Urinary bladder (tissue), 4 donors: Measurements from ENCODE around the gene SCLY. TPM values are rescaled to one million over a fixed set of nuclear protein-coding genes. Genes with fewer than 3 reads are reported as not detected.

Experiments
- DNase-seq: peaks from one replicate; pipeline ENCODE4 v3.0.0-alpha.2; 2015; ENCODE audit errors: extremely low spot score
- H3K27ac ChIP-seq: one replicate; pipeline ENCODE4 v1.5.1; 2013; ENCODE audit warnings: low read depth, mild to moderate bottlenecking, moderate library complexity
- H3K36me3 ChIP-seq: one replicate; pipeline ENCODE4 v1.6.1; 2013; ENCODE audit warnings: mild to moderate bottlenecking, moderate library complexity; ENCODE audit not compliant: insufficient read depth
- H3K4me1 ChIP-seq: one replicate; pipeline ENCODE4 v1.6.1; 2013; ENCODE audit warnings: mild to moderate bottlenecking, moderate library complexity; ENCODE audit not compliant: insufficient read depth
- H3K4me3 ChIP-seq: one replicate; pipeline ENCODE4 v1.5.1; 2013; ENCODE audit warnings: low read depth, low read length
- WGBS: extraction: QIAGEN DNeasy Blood & Tissue Kit; methylation state at CpG from one replicate; pipeline ENCODE4 v1.1.7; 2013; 5-methylcytosine and 5-hydroxymethylcytosine counted together
- polyA plus RNA-seq: library from polyadenylated mRNA; stranded (reverse); fragments of 200-250 nt; gene quantifications from one replicate; pipeline ENCODE4 v1.2.3, GENCODE V29; 2013
- total RNA-seq: library from RNA; depleted of rRNA; stranded (reverse); fragments of >200 nt; gene quantifications from one replicate; pipeline ENCODE4 v1.2.3, GENCODE V29; 2014
- donor health status: healthy with polysubstance abuse.
- donor health status: healthy.

The SCLY gene, protein sequence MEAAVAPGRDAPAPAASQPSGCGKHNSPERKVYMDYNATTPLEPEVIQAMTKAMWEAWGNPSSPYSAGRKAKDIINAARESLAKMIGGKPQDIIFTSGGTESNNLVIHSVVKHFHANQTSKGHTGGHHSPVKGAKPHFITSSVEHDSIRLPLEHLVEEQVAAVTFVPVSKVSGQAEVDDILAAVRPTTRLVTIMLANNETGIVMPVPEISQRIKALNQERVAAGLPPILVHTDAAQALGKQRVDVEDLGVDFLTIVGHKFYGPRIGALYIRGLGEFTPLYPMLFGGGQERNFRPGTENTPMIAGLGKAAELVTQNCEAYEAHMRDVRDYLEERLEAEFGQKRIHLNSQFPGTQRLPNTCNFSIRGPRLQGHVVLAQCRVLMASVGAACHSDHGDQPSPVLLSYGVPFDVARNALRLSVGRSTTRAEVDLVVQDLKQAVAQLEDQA
- total RNA-seq (15.1 TPM), polyA plus RNA-seq (13.6 TPM)

DNA sequence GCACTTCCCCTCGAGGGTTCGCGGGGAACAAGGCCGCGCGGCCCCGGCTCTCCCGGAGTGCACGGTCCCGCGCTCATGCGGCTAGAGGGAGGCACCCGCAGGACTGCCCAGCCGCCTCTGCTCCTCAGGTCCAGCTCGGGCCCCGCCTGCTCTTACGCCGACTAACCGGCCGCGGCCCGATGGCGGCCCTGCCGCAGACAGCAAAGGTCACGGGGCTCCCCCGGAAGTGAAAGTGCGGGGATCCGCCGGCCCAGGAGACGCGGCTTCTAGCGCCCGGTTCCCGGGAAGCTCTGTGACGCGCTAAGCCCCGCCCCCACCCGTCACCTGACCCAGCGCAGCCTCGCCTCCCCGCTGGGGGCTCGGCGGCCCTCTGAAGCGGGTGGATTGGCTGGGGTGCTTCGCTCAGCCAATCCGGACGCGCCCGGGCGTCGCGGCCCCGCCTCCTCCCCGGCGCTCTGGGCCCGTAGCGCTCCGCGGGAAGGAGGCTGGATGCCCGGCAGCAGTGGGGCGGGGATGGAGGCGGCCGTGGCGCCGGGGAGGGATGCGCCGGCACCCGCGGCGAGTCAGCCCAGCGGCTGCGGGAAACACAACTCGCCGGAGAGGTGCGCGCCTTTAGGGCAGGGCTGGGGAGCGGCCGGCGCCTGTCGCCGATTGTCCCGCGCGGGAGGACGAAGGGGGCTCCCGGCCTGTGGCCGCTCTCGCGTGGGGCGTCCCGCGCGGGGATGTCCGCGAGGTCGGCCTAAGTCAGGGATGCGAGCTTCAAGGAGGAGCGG, at the start of gene SCLY:
Gene SCLY, plus strand, starts transcription at position 460 of the 773 bp plus-strand sequence. Its CDS starts 54 bp downstream, at position 514.
- Histone ChIP-seq H3K4me3 (peak within 1 kb of the TSS; percentile 77), H3K36me3 (no peaks in the 10 kb centered on the region), H3K27ac (peak within 1 kb of the TSS; percentile 88), H3K4me1 (peaks cover 3% of the 10 kb centered on the region)
- DNase-seq, result peak; percentile 90
- under 1% methylated on average over 98 of the region's 98 CpGs for WGBS

DNA sequence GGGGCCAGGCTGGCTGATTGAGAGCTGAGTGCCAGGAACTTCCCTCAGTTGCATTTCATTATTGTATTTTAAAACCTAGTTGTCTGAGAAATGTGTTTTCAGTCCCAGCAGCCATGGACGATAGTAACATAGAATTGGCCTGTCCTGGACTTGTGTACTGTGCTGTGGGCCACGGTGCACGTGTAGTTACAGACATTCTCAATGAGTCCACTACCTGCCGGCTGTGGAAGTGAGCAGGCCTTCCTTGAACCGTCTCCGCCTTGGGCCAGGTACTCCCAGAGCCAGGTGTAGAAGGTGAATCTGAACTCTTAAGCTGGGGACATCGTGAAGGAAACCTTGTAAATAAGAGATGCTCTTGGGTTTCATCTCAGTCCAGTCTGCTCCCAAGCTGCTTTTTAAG, 47.0 kb upstream of the SCLY start:
- Histone ChIP-seq H3K27ac (no peak overlapping the region), H3K4me1 (no peaks in the 10 kb centered on the region), H3K4me3 (no peak overlapping the region), H3K36me3 (no peaks in the 10 kb centered on the region)
- 93% methylated on average over 7 of the region's 7 CpGs for WGBS
- DNase-seq, result no peak

DNA sequence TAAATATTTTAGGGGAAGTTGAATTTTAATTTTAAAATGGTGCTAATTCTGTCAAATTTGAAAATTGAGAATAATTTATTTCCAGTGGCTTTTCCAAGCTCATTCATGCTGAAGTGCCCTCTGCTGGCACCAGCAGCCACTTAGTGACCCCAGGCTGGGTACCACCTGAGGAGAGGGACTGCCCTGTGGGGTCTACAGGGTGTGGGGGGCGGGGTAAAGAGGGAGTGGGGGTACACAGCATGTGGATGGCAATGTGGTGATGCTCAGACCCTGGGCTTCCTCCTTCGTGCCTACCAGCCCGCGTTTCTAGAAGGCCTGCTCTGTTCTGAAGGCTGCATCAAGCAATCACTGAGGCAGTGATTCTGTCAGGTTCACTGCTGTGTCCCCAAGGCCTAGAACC, 45.1 kb upstream of the SCLY start:
- Histone ChIP-seq H3K4me1 (no peaks in the 10 kb centered on the region), H3K4me3 (no peak overlapping the region), H3K27ac (no peak overlapping the region), H3K36me3 (no peaks in the 10 kb centered on the region)
- WGBS, result 94% methylated on average over 4 of the region's 4 CpGs
- no peak for DNase-seq

DNA sequence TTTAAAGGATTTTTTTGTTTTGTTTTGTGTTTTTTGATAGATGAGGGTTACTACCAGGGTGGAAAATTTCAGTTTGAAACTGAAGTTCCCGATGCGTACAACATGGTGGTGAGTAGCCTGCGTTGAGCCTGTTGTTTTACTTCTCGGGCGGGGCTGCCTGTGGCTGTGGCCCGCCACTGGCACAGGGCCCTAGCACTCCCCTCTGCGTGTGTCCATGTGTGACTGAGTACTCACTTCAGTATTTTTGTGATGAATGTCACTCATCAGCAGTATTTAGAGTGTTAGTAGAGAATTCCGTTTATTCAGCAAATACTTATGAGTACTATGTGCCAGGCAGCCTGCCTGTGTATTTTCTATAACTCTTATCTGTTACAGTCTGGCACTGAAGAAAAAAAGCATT, 44.3 kb upstream of the SCLY start:
- no peak for DNase-seq
- WGBS, result 90% methylated on average over 8 of the region's 8 CpGs
- no peak overlapping the region for H3K27ac ChIP-seq

DNA sequence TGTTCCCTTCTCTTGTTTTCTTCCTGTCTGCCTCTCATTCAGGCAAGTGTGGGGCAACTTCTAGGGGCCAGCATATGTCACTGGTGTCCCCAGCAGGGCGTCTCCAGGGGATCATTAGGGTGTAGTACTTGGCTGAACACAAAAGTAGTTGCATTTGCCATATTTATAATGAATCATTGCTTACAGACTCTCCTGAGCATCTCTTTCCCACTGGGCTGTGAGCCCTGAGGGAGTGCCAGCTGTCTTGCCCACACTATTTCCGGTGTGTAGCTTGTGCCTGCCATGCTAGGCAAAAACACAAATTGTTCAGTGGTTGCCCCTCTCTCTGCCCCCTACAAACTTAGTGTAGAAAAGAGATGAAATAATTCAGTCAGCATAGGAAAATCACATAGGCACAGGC, 40.8 kb upstream of the SCLY start:
- 95% methylated on average over 2 of the region's 2 CpGs for WGBS
- no peak overlapping the region for H3K27ac ChIP-seq
- H3K4me1 ChIP-seq, result no peaks in the 10 kb centered on the region
- no peak overlapping the region for H3K4me3 ChIP-seq
- DNase-seq, result no peak
- no peaks in the 10 kb centered on the region for H3K36me3 ChIP-seq

More for the DNA sequence above, 44.3 kb upstream of the SCLY start:
- Histone ChIP-seq H3K4me1 (no peaks in the 10 kb centered on the region), H3K4me3 (no peak overlapping the region), H3K36me3 (no peaks in the 10 kb centered on the region)

DNA sequence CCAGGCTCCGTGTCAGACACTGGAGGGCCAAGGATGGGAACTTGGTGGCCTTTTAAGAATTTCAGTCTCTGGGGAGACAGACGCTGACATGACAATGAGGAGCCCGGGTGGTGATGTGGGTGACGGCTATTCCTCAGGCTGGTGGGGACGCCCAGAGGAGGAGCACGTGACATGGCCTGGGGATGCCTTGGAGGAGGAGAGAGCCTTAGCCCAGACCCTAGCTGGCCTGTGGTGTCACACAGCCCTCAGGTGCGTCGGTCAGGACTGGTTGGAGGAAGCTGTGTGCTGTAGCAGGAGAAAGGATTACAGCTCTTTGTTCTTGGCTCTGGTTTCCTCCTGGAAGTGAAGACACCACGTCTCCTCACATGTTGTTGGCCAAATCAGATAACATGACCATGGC, 40.0 kb upstream of the SCLY start:
- no peaks in the 10 kb centered on the region for H3K4me1 ChIP-seq
- no peak overlapping the region for H3K4me3 ChIP-seq
- WGBS, result 91% methylated on average over 9 of the region's 9 CpGs
- no peaks in the 10 kb centered on the region for H3K36me3 ChIP-seq
- no peak overlapping the region for H3K27ac ChIP-seq
- no peak for DNase-seq

DNA sequence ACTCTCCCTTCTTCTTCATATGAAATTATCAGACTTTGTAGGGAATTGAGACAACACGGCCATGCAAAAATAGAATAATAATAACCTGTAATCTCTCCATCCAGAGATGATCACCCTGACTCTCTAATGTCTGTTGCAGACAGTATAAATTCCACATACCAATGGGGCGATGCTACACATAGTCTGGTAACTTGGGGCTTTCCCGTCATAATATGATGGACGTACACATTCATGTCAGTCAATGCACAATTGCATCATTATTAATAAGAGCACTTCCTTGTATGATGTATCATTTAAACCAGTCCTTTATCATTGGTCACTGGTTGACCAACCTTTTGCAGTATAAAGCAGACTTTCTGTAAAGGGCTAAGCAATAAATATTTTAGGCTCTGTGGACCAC, 39.5 kb upstream of the SCLY start:
- Histone ChIP-seq H3K4me1 (no peaks in the 10 kb centered on the region), H3K27ac (no peak overlapping the region), H3K4me3 (no peak overlapping the region), H3K36me3 (no peaks in the 10 kb centered on the region)
- DNase-seq, result no peak
- WGBS, result 94% methylated on average over 4 of the region's 4 CpGs

DNA sequence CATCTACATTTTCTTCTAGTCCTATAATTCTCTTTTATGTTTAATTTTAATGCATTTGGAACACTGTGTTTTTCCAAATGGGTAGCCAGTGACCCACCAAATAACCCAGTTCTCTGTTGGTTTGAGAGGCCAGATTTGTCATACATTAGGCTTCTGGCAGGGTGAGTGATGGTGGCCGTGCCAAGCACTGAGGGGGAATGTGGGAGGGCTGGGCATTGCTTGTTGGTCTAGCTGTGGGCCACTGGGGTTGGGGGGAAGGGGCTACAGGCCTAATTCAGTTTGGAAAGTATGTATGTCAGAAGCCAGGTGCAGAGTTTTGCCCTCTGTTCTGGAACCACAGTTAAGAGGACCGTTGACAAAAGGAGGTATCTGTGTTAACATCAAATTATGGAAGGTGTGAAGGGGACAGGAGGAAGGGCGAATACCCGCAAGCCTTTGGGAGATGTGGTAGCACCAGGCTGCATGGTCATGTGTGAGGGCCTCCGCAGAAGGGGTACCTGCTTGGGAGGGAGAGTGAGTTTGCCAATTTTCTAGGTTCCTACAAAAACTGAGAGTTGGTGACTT, 38.1 kb upstream of the SCLY start:
- H3K4me1 ChIP-seq, result no peaks in the 10 kb centered on the region
- no peak for DNase-seq
- no peak overlapping the region for H3K27ac ChIP-seq
- H3K36me3 ChIP-seq, result no peaks in the 10 kb centered on the region
- 93% methylated on average over 5 of the region's 5 CpGs for WGBS
- no peak overlapping the region for H3K4me3 ChIP-seq

DNA sequence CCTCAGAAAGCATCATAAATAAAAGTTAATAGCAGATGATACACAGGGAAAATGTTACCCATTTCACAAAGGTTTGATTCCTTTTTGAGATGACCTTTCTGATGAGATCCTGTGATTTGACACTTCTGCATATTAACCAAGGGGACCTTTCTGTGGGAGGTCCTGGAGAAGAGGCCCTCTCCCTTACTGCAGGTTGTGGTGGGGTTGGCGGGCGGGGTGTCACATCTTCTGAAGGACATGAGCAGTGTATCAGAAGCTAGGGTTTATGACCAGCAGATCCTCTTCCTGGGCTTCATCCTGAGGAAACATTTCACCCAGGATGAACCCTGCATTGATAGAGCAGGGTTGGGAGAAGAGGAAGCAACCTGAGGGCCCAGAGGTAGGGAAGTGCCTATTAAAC, 37.2 kb upstream of the SCLY start:
- no peaks in the 10 kb centered on the region for H3K4me1 ChIP-seq
- DNase-seq, result no peak
- H3K36me3 ChIP-seq, result no peaks in the 10 kb centered on the region
- no peak overlapping the region for H3K27ac ChIP-seq
- H3K4me3 ChIP-seq, result no peak overlapping the region
- 98% methylated on average over 2 of the region's 2 CpGs for WGBS

DNA sequence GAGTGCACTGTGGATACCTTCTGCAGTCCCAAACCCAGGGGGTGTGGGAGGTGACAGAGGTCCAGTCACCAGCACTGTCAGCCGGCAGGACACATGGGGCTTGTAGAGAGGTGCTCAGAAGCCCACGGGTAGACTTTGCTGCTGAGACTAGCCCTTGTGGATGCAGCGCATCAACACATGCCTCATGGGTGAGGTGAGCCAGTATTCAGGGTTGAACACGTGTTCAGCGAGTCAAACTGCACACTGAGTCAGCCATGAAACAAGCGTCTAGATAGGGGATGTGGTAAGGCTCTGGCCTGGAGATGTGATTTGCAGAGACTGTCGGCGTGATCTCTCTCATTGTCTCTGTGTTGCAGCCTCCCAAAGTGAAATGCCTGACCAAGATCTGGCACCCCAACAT, 35.8 kb upstream of the SCLY start:
- Histone ChIP-seq H3K27ac (no peak overlapping the region), H3K36me3 (no peaks in the 10 kb centered on the region), H3K4me1 (no peaks in the 10 kb centered on the region), H3K4me3 (no peak overlapping the region)
- 86% methylated on average over 8 of the region's 8 CpGs for WGBS
- no peak for DNase-seq

DNA sequence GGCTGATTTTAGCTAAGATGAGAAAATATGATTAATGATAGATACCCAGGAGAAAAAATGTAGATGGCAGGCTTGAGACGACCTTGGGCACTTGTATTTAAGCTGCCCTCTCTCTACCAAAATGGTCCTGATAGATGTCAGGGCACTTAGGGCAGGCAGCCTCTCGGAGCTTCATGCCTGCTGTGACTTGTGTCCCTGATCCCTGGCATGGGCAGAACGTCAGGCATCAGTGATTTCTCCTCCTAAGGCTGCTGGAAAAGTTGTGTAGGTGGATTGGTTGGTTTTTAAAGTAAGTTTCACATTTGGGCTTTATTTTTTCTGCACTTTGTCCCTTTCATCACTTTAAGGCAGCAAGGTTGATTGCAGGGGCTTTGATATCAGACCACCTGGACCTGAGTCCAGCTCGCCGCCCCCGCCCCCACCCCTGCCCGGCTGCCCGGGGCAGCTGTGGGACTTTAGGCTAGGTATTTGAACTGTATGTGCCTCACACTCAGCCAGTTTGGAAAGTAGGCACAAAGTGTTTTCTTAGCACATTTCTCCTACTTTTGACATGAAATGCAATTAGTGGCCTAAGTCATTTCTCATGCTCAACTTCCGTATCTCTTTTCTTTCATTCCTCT, 35.0 kb upstream of the SCLY start:
- Histone ChIP-seq H3K27ac (no peak overlapping the region), H3K36me3 (no peaks in the 10 kb centered on the region), H3K4me1 (no peaks in the 10 kb centered on the region), H3K4me3 (no peak overlapping the region)
- DNase-seq, result no peak
- WGBS, result 94% methylated on average over 9 of the region's 9 CpGs

DNA sequence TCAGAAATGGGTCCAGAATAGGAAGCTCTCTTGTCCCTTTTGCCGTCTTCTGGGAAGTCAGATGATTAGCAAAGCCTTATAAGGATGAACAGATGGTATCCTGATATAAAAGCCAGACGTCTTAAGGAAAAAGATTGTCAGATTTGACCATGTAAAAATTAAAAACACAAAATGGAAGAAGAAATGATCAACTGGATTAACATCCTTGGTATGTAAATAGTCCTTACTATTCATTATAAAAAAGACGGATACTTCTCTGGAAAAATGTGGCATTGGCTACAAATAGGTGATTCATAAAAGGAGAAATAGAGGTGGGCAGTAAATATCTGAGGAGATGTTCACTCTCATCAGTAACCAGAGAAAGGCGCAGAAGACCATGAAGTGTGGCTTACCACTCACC, 33.7 kb upstream of the SCLY start:
- no peak for DNase-seq
- Histone ChIP-seq H3K36me3 (no peaks in the 10 kb centered on the region), H3K4me3 (no peak overlapping the region), H3K27ac (no peak overlapping the region), H3K4me1 (no peaks in the 10 kb centered on the region)
- WGBS, result 81% methylated on average over 4 of the region's 4 CpGs

DNA sequence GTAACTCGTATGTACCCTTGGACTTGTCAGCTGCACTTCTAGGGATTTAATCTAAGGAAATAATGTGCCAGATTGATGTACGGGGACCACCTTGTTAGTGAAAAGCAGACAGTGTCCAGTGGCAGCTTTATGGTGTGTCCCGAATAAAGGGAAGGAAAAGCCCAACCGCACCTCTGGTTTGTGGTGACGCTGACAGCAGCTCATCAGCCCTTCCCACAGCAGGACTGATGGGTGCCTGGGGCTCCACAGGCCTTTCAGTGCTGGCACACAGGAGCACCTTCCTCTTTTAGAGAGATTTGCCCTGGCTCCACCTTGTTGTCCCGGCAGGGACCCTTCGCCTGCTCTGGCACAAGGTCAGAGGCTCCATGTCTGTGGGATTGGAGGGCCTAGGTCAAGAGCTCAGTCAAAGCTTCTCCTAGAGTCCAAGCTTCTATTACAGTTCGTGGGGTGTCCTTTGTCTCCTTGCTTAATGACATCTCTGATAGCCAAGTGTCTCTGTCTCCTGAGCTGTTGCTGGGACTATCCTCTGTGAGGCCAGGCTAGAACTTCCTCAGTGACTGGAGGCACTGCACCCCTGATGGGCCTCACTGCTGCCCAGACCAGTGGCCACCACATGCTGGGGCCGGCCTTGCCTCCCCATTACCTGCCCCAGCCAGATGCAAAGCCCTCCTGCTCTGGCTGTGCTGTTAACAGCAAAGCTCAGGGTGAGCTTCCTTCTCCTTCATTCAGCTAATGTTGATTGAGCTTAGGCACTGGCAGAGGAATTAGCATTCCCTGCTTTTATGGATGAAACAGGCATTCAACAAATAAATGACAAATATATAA, 33.0 kb upstream of the SCLY start:
- H3K4me3 ChIP-seq, result no peak overlapping the region
- no peak for DNase-seq
- WGBS, result 77% methylated on average over 9 of the region's 9 CpGs
- no peak overlapping the region for H3K27ac ChIP-seq
- no peaks in the 10 kb centered on the region for H3K4me1 ChIP-seq
- no peaks in the 10 kb centered on the region for H3K36me3 ChIP-seq
